Mesendoderm (in vitro differentiated cells): ENCODE results near the gene RHOH.

Experiments used
- DNase-seq: peaks from one replicate; pipeline ENCODE4 v3.0.0; 2013
- H2AK5ac ChIP-seq: 2 replicates; pipeline ENCODE4 v1.6.1; 2013; ENCODE audit warnings: low read length, inconsistent platforms
- H2BK120ac ChIP-seq: 2 replicates; pipeline ENCODE4 v1.6.1; 2013; ENCODE audit warnings: low read depth, mild to moderate bottlenecking, low read length, moderate library complexity, mixed read lengths
- H2BK15ac ChIP-seq: replicated peaks from 2 replicates; pipeline ENCODE4 v1.6.1; 2013; ENCODE audit warnings: low read depth, mild to moderate bottlenecking, moderate library complexity
- H2BK5ac ChIP-seq: 2 replicates; pipeline ENCODE4 v1.6.1; 2013; ENCODE audit warnings: low read length, inconsistent platforms
- H3K18ac ChIP-seq: 2 replicates; pipeline ENCODE4 v1.6.1; 2013; ENCODE audit warnings: mild to moderate bottlenecking, low read length, mixed read lengths
- H3K23ac ChIP-seq: one replicate; pipeline ENCODE4 v1.6.1; 2013; ENCODE audit warnings: low read length
- H3K27ac ChIP-seq: 2 replicates; pipeline ENCODE4 v1.5.1; 2013; ENCODE audit warnings: low read depth, mild to moderate bottlenecking, inconsistent platforms, low read length, moderate library complexity
- H3K27me3 ChIP-seq: 2 replicates; pipeline ENCODE4 v1.6.1; 2013; ENCODE audit warnings: low read length, control low read depth, mild to moderate bottlenecking, inconsistent platforms; ENCODE audit not compliant: insufficient read depth, poor library complexity
- H3K36me3 ChIP-seq: 2 replicates; pipeline ENCODE4 v1.6.1; 2013; ENCODE audit warnings: low read length, inconsistent platforms; ENCODE audit not compliant: control insufficient read depth, insufficient read depth
- H3K4ac ChIP-seq: one replicate; pipeline ENCODE4 v1.6.1; 2013; ENCODE audit warnings: low read depth, mild to moderate bottlenecking, low read length, moderate library complexity
- H3K4me1 ChIP-seq: 2 replicates; pipeline ENCODE4 v1.6.1; 2013; ENCODE audit warnings: low read depth, low read length, inconsistent platforms; ENCODE audit not compliant: control insufficient read depth
- H3K4me2 ChIP-seq: 2 replicates; pipeline ENCODE4 v1.6.1; 2013; ENCODE audit warnings: low read length
- H3K4me3 ChIP-seq: 2 replicates; pipeline ENCODE4 v1.5.1; 2013; ENCODE audit warnings: mild to moderate bottlenecking, low read length
- H3K56ac ChIP-seq: one replicate; pipeline ENCODE4 v1.6.1; 2013; ENCODE audit warnings: low read length
- H3K79me1 ChIP-seq: 2 replicates; pipeline ENCODE4 v1.6.1; 2013; ENCODE audit warnings: low read length, inconsistent platforms
- H3K79me2 ChIP-seq: 2 replicates; pipeline ENCODE4 v1.6.1; 2013; ENCODE audit warnings: mild to moderate bottlenecking, low read length; ENCODE audit not compliant: control insufficient read depth, insufficient read depth
- H3K9ac ChIP-seq: 2 replicates; pipeline ENCODE4 v1.6.1; 2013; ENCODE audit warnings: low read length, inconsistent platforms
- H4K5ac ChIP-seq: one replicate; pipeline ENCODE4 v1.6.1; 2013; ENCODE audit warnings: low read length
- H4K8ac ChIP-seq: one replicate; pipeline ENCODE4 v1.6.1; 2013; ENCODE audit warnings: low read depth, mild to moderate bottlenecking, control low read depth, low read length, moderate library complexity
- WGBS: extraction: QIAGEN DNeasy Blood & Tissue Kit; methylation state at CpG from one replicate; pipeline ENCODE4 v1.1.7; 2013; ENCODE audit warnings: low lambda C conversion rate, missing lambda C conversion rate; ENCODE audit not compliant: insufficient coverage; ENCODE audit errors: extremely low coverage; 5-methylcytosine and 5-hydroxymethylcytosine counted together

RHOH gene

DNA sequence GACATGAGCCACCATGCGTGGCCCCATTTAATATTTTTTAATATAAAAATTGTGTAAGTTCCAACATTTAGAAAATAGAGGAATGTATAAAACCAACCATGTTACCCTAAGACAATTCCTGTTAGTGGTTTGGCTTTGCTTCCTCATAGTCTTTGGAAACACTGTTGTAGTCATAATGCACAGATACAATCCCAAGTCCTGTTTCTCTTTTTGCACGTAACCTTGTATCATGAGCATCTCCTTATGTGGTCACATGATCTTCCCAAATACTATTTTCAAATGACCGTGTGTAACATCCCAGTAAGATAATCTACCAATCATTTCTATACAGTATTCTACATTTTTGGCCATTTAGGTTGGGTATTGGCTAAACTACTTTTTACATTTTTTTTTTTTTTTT, 13.9 kb upstream of the RHOH start:
- Histone ChIP-seq H3K79me2 (no peaks in the 10 kb centered on the region), H3K4ac (no peak overlapping the region), H3K36me3 (no peaks in the 10 kb centered on the region), H2AK5ac (no peak overlapping the region), H2BK5ac (no peak overlapping the region), H2BK120ac (no peak overlapping the region), H4K5ac (no peak overlapping the region), H3K4me3 (no peak overlapping the region), H3K9ac (no peak overlapping the region), H2BK15ac (no peak overlapping the region), H3K56ac (no peak overlapping the region), H3K4me1 (no peaks in the 10 kb centered on the region), H3K4me2 (no peak overlapping the region), H4K8ac (no peak overlapping the region), H3K27me3 (no peaks in the 10 kb centered on the region), H3K79me1 (no peaks in the 10 kb centered on the region), H3K18ac (no peak overlapping the region), H3K23ac (no peak overlapping the region), H3K27ac (no peak overlapping the region)
- no peak for DNase-seq
- WGBS: no CpG with 5 or more reads among the region's 3 CpGs

DNA sequence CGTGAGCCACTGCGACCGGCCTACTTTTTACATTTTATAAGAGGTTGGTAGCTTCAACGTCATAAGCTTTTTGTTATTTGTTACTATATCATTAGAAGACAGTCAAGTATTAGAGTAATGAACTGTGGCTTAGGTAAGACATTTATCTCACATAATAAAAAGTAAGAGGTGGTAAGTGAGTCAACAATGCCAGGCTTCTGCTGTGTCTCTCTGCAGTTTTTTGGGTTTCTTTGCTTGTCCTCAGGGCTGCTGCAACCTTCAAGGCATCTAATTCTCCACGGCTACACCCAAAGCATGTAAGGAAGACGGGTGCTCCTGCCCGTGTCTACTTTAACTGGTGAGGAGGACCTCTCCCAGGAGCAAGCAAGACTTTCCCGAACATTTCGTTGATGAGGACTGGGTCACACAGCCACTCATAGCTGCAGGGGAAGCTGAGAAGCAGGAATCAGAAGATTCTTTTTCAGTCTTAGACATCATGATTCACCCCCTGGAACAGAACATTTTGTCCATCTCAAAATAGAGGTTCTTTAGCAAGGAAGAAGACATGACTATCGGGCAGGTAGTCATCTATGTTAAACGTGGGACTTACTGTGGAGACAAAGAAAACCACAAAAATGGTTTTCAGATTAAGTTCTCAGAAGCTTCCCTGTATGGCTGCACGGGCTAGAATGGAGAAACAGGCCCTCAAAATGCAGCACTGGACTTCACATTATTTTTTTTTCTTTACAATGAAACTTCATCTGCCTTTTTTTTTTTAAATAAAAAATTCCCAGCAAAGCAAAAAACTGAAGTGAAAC, 13.0 kb upstream of the RHOH start:
- no peak overlapping the region for H3K18ac ChIP-seq
- no peak overlapping the region for H3K9ac ChIP-seq
- no peak overlapping the region for H3K4me2 ChIP-seq
- no peak overlapping the region for H2BK15ac ChIP-seq
- no peak overlapping the region for H3K27ac ChIP-seq
- H3K23ac ChIP-seq: no peak overlapping the region
- no peak overlapping the region for H4K5ac ChIP-seq
- no peaks in the 10 kb centered on the region for H3K79me1 ChIP-seq
- no peak overlapping the region for H3K56ac ChIP-seq
- no peaks in the 10 kb centered on the region for H3K27me3 ChIP-seq
- no peaks in the 10 kb centered on the region for H3K4me1 ChIP-seq
- DNase-seq: no peak
- no peak overlapping the region for H3K4ac ChIP-seq
- H4K8ac ChIP-seq: no peak overlapping the region
- H3K36me3 ChIP-seq: no peaks in the 10 kb centered on the region
- no peak overlapping the region for H2AK5ac ChIP-seq
- no peaks in the 10 kb centered on the region for H3K79me2 ChIP-seq
- WGBS: no CpG with 5 or more reads among the region's 12 CpGs
- H2BK5ac ChIP-seq: no peak overlapping the region
- no peak overlapping the region for H3K4me3 ChIP-seq
- no peak overlapping the region for H2BK120ac ChIP-seq

DNA sequence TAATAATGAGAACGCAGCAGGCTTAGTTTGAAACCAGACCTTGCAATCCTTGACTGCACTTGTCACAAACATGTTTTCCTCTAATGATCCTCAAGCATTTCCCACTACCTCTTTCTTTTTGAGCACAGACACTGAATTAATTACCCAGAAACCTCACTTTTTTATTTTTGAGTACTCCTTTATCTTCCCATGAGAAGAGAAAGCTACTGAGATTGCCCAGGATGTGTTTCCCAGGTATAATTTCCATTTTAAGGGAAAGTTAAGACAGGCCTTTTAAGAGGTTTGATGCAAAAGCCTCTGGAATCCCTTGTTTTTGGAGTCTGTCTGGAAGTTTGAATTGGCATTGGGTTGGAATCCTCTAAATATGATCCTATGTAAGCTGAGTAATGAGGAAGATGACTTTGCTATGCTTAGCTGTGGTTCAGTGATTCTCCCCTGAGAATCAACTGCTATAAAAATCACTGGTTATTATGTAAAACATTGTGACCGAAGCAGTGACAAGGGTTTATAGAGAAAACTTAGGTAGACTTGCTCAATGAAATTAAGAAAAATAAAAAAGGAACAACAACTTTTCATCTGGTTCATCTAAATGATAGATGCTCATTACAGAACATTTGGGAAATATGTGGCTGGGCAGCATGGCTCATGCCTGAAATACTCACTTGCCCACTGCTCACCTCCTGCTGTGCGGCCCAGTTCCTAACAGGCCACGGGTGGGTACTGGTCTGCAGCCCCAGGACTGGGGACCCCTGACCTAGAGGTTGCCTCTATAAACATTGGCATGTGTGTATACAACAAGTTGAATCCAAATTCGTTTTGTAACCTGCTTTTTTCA, 10.8 kb upstream of the RHOH start:
- Histone ChIP-seq H3K79me1 (no peaks in the 10 kb centered on the region), H3K56ac (no peak overlapping the region), H3K27ac (no peak overlapping the region), H4K8ac (no peak overlapping the region), H3K36me3 (no peaks in the 10 kb centered on the region), H3K4me2 (no peak overlapping the region), H2BK5ac (no peak overlapping the region), H2BK120ac (no peak overlapping the region), H2BK15ac (no peak overlapping the region), H3K4me1 (no peaks in the 10 kb centered on the region), H3K9ac (no peak overlapping the region), H3K18ac (no peak overlapping the region), H4K5ac (no peak overlapping the region), H3K4ac (no peak overlapping the region), H3K23ac (no peak overlapping the region), H3K79me2 (no peaks in the 10 kb centered on the region), H3K27me3 (no peaks in the 10 kb centered on the region), H3K4me3 (no peak overlapping the region), H2AK5ac (no peak overlapping the region)
- no peak for DNase-seq
- WGBS: no CpG with 5 or more reads among the region's 5 CpGs

DNA sequence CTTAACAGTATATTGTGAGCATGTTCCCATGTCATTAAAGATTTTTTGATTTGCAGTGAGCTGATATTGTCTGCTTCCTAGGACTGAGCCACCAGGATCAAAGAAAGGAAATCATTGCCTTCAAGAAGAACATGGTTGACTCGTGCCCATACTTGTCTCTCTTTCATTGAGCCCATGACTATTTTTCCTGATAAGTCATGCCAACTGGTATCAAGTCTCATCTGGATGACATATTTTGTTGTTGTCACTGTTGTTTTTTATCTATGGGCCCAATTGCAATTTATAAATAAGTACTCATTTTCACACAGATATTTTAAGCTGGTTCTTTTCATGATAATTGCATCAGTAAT, 10.2 kb upstream of the RHOH start:
- Histone ChIP-seq H3K27ac (no peak overlapping the region), H3K27me3 (no peaks in the 10 kb centered on the region), H4K5ac (no peak overlapping the region), H2BK15ac (no peak overlapping the region), H3K18ac (no peak overlapping the region), H3K4ac (no peak overlapping the region), H3K23ac (no peak overlapping the region), H3K56ac (no peak overlapping the region), H4K8ac (no peak overlapping the region), H2AK5ac (no peak overlapping the region), H2BK5ac (no peak overlapping the region), H3K4me2 (no peak overlapping the region), H2BK120ac (no peak overlapping the region), H3K36me3 (no peaks in the 10 kb centered on the region), H3K9ac (no peak overlapping the region), H3K79me1 (no peaks in the 10 kb centered on the region), H3K4me1 (no peaks in the 10 kb centered on the region), H3K4me3 (no peak overlapping the region), H3K79me2 (no peaks in the 10 kb centered on the region)
- no CpG with 5 or more reads among the region's 1 CpG for WGBS
- DNase-seq: no peak

DNA sequence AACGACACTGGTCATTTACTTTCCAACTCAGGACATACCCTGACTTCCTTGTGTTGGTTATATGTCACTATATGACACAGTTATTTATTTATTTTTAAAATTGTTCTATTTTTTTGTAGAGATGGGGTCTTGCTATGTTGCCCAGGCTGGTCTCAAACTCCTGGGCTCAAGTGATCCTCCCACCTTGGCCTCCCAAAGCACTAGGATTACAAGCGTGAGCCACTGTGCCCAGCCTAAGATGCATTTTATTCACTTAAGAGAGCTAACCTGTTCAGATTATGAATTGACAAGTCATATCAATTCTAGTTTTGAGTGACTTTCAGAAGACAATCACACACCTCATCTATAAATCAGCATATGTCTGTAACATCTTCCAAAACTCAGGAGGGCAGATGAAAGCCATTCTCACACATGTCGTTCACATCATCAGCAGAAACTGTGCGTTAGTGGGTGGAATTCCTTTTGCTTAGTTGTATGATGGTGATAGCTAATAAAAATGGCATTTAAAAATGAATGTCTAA, 9.4 kb upstream of the RHOH start:
- Histone ChIP-seq H3K4me3 (no peak overlapping the region), H3K4me2 (no peak overlapping the region), H4K5ac (no peak overlapping the region), H3K4me1 (no peaks in the 10 kb centered on the region), H2BK120ac (no peak overlapping the region), H3K18ac (no peak overlapping the region), H3K36me3 (no peaks in the 10 kb centered on the region), H2BK15ac (no peak overlapping the region), H3K79me1 (no peaks in the 10 kb centered on the region), H4K8ac (no peak overlapping the region), H3K23ac (no peak overlapping the region), H3K4ac (no peak overlapping the region), H3K79me2 (no peaks in the 10 kb centered on the region), H3K9ac (no peak overlapping the region), H2BK5ac (no peak overlapping the region), H3K27me3 (no peaks in the 10 kb centered on the region), H3K27ac (no peak overlapping the region), H3K56ac (no peak overlapping the region), H2AK5ac (no peak overlapping the region)
- WGBS: no CpG with 5 or more reads among the region's 4 CpGs
- no peak for DNase-seq
